Neural cell (in vitro differentiated cells): Measurements from ENCODE around the gene CNKSR1. TPM values are rescaled to one million over a fixed set of nuclear protein-coding genes. Genes with fewer than 3 reads are reported as not detected.

Experiments used
- H2AFZ ChIP-seq: fragments of 200-600, 300-800 bp; sonication (generic), shearing (Covaris generic); 2 replicates; pipeline ENCODE4 v1.6.0; 2014; ENCODE audit warnings: low read depth, mild to moderate bottlenecking, antibody characterized with exemption, low read length, moderate library complexity
- H3F3A ChIP-seq: fragments of 200-600 bp; shearing (Covaris generic); 2 replicates; pipeline ENCODE4 v1.6.1; 2016; ENCODE audit warnings: mild to moderate bottlenecking, moderate library complexity, mixed read lengths, antibody characterized with exemption, low read length; ENCODE audit not compliant: insufficient read depth, poor library complexity, severe bottlenecking
- H3K27ac ChIP-seq: fragments of 200-600, 300-800 bp; sonication (generic), shearing (Covaris generic); 2 replicates; pipeline ENCODE4 v1.5.1; 2014; ENCODE audit warnings: mild to moderate bottlenecking, low read length, moderate library complexity
- H3K27me3 ChIP-seq: fragments of 300-800, 200-600 bp; sonication (generic), shearing (Covaris generic); 2 replicates; pipeline ENCODE4 v1.6.0; 2014; ENCODE audit warnings: mild to moderate bottlenecking, low read depth, low read length, moderate library complexity; ENCODE audit not compliant: insufficient read depth
- H3K36me3 ChIP-seq: fragments of 300-800, 200-600 bp; sonication (generic), shearing (Covaris generic); 2 replicates; pipeline ENCODE4 v1.5.1; 2014; ENCODE audit warnings: mild to moderate bottlenecking, antibody characterized with exemption, low read length, moderate library complexity; ENCODE audit not compliant: insufficient read depth
- H3K4me2 ChIP-seq: fragments of 300-800, 200-600 bp; sonication (generic), shearing (Covaris generic); 2 replicates; pipeline ENCODE4 v1.6.0; 2014; ENCODE audit warnings: mild to moderate bottlenecking, low read length
- H3K4me3 ChIP-seq: fragments of 300-800, 200-600 bp; sonication (generic), shearing (Covaris generic); 2 replicates; pipeline ENCODE4 v1.5.1; 2014; ENCODE audit warnings: mild to moderate bottlenecking, low read length, moderate library complexity
- H3K79me2 ChIP-seq: fragments of 200-600 bp; shearing (Covaris generic); replicated peaks from 2 replicates; pipeline ENCODE4 v1.6.0; 2014; ENCODE audit warnings: mild to moderate bottlenecking, low read length, moderate library complexity; ENCODE audit not compliant: insufficient read depth
- H3K9ac ChIP-seq: fragments of 300-800, 200-600 bp; sonication (generic), shearing (Covaris generic); 2 replicates; pipeline ENCODE4 v1.6.1; 2016; ENCODE audit warnings: mild to moderate bottlenecking, low read length, mixed read lengths
- H3K9me2 ChIP-seq: fragments of 200-600 bp; shearing (Covaris generic); 2 replicates; pipeline ENCODE4 v1.6.1; 2016; ENCODE audit warnings: mild to moderate bottlenecking, low read length, mixed read lengths; ENCODE audit not compliant: insufficient read depth
- H3K9me3 ChIP-seq: fragments of 200-600, 300-800 bp; sonication (generic), shearing (Covaris generic); 2 replicates; pipeline ENCODE4 v1.6.1; 2016; ENCODE audit warnings: mild to moderate bottlenecking, mixed run types, low read length, moderate library complexity, mixed read lengths
- H4K20me1 ChIP-seq: fragments of 200-600 bp; shearing (Covaris generic); 2 replicates; pipeline ENCODE4 v1.6.1; 2016; ENCODE audit warnings: mild to moderate bottlenecking, mixed run types; ENCODE audit not compliant: insufficient read depth
- CTCF ChIP-seq: fragments of 450-650 bp; IDR thresholded peaks from 2 replicates; pipeline ENCODE4 v1.5.1; 2014; ENCODE audit warnings: antibody characterized with exemption, mild to moderate bottlenecking, moderate library complexity; ENCODE audit not compliant: poor library complexity, severe bottlenecking
- EP300 ChIP-seq: fragments of 450-650 bp; conservative IDR thresholded peaks from 2 replicates; pipeline ENCODE4 v1.6.1; 2014; ENCODE audit warnings: antibody characterized with exemption, mild to moderate bottlenecking, moderate library complexity; ENCODE audit not compliant: poor library complexity, severe bottlenecking
- EZH2 ChIP-seq: fragments of 200-600, 300-800 bp; shearing (Covaris generic), sonication (generic); IDR thresholded peaks from 2 replicates; pipeline ENCODE4 v1.6.1; 2014; ENCODE audit warnings: antibody characterized with exemption, low read length, borderline replicate concordance, mild to moderate bottlenecking; ENCODE audit not compliant: insufficient read depth, poor library complexity, severe bottlenecking
- MXI1 ChIP-seq: fragments of 450-650 bp; conservative IDR thresholded peaks from 2 replicates; pipeline ENCODE4 v1.6.1; 2014; ENCODE audit warnings: antibody characterized with exemption, mild to moderate bottlenecking; ENCODE audit not compliant: poor library complexity, severe bottlenecking
- POLR2AphosphoS5 ChIP-seq: IDR thresholded peaks from 2 replicates; pipeline ENCODE4 v1.6.1; 2012
- RAD21 ChIP-seq: fragments of 450-650 bp; conservative IDR thresholded peaks from 2 replicates; pipeline ENCODE4 v1.6.1; 2014; ENCODE audit warnings: antibody characterized with exemption, mild to moderate bottlenecking, moderate library complexity
- REST ChIP-seq: IDR thresholded peaks from 2 replicates; pipeline ENCODE4 v1.6.1; 2012; ENCODE audit warnings: borderline replicate concordance
- SMC3 ChIP-seq: fragments of 450-650 bp; conservative IDR thresholded peaks from 2 replicates; pipeline ENCODE4 v1.6.1; 2014; ENCODE audit warnings: antibody characterized with exemption, mild to moderate bottlenecking, moderate library complexity; ENCODE audit not compliant: poor library complexity
- TAF1 ChIP-seq: IDR thresholded peaks from 2 replicates; pipeline ENCODE4 v1.6.1; 2012; ENCODE audit warnings: low read depth
- polyA plus RNA-seq: library from polyadenylated mRNA; depleted of rRNA; stranded (reverse); fragments of >200 nt; gene quantifications from 2 replicates; pipeline ENCODE4 v1.2.3, GENCODE V29; 2014

Gene CNKSR1
- polyA plus RNA-seq, 1 donor from 2014 or later: 7.8 TPM

GRCh38 chr1:26212726-26213125, 35.4 kb downstream of the CNKSR1 start:
- TF ChIP-seq MXI1 (no peak), RAD21 (no peak), EZH2 (no peak), SMC3 (no peak)
- Histone ChIP-seq H3K9me3 (no peaks in the 10 kb centered on the region), H3K27ac (no peak overlapping the region), H3K4me2 (no peak overlapping the region), H3K27me3 (no peaks in the 10 kb centered on the region), H3F3A (no peaks in the 10 kb centered on the region), H3K4me3 (no peak overlapping the region), H2AFZ (no peak overlapping the region), H3K36me3 (no peaks in the 10 kb centered on the region), H4K20me1 (no peaks in the 10 kb centered on the region), H3K79me2 (no peaks in the 10 kb centered on the region), H3K9me2 (no peaks in the 10 kb centered on the region), H3K9ac (no peak overlapping the region)

DNA sequence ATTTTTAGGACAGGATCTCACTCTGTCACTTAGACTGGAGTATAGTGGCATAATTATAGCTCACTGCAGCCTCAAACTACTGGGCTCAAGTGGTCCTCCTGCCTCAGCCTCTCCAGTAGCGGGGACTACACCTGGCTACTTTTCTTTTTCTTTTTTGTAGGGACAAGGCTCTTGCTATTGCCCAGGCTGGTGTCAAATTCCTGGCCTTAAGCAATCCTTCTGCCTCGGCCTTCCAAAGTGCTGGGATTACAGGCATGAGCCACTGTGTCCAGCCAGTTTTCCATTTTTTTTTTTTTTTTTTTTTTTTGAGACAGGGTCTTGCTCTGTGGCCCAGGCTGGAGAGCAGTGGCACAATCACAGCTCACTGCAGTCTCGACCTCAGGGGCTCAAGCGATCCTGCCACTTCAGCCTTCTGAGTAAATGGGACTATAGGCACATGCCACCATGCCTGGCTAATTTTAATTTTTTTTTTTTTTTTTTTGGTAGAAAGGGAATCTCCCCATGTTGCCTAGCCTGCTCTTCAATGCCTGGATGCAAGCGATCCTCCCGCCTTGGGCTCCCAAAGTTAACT, 36.1 kb downstream of the CNKSR1 start:
- Histone ChIP-seq H3K9me3 (no peaks in the 10 kb centered on the region), H2AFZ (no peak overlapping the region), H3K4me2 (no peak overlapping the region), H3F3A (no peaks in the 10 kb centered on the region), H3K27ac (no peak overlapping the region), H4K20me1 (no peaks in the 10 kb centered on the region), H3K4me3 (no peak overlapping the region), H3K27me3 (no peaks in the 10 kb centered on the region), H3K9ac (no peak overlapping the region), H3K79me2 (no peaks in the 10 kb centered on the region), H3K36me3 (no peaks in the 10 kb centered on the region), H3K9me2 (no peaks in the 10 kb centered on the region)
- TF ChIP-seq RAD21: no peak
- TF ChIP-seq POLR2AphosphoS5: no peak
- no peak for TF ChIP-seq MXI1

GRCh38 chr1:26215246-26215645, 38.0 kb downstream of the CNKSR1 start:
- Histone ChIP-seq H3K79me2 (no peaks in the 10 kb centered on the region), H3F3A (no peaks in the 10 kb centered on the region), H3K27me3 (no peaks in the 10 kb centered on the region), H4K20me1 (no peaks in the 10 kb centered on the region), H3K4me3 (no peak overlapping the region), H3K27ac (no peak overlapping the region), H3K4me2 (no peak overlapping the region), H3K9me3 (no peaks in the 10 kb centered on the region), H3K36me3 (no peaks in the 10 kb centered on the region), H2AFZ (no peak overlapping the region), H3K9ac (no peak overlapping the region), H3K9me2 (no peaks in the 10 kb centered on the region)
- TF ChIP-seq EZH2 (no peak), POLR2AphosphoS5 (no peak), TAF1 (no peak), SMC3 (no peak), MXI1 (no peak), RAD21 (no peak), CTCF (no peak)

DNA sequence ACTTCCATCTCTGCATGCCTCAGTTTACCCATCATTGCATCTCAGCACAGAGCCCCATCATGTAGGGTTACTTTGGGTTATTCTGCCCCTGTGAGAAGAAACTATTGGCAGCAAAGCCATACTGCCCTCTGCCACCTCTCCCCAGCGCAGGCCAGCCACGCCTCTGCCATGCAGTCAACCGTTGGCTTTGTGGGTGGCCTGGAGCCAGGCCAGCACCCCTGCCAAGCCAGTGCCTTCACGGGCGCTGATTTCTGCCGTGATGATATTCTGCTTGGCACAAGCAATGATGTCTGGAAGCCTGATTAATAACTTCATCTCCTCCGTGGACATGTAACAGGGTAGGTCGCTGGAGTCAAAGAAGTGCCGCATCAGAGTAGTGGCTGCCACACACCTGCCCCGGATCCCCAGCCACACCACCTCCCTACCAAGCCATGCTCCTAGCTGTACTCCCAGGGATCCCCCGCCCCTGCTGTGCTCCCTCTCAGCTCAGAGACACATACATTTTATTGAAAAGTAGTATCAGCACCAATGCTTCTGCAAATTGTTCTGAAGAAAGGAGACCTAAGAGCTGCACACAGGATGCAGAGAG, 41.7 kb downstream of the CNKSR1 start:
- H3F3A ChIP-seq: no peaks in the 10 kb centered on the region
- H3K4me2 ChIP-seq: no peak overlapping the region
- no peaks in the 10 kb centered on the region for H3K79me2 ChIP-seq

More for the DNA sequence above, 41.7 kb downstream of the CNKSR1 start:
- H3K9ac ChIP-seq: no peak overlapping the region
- no peak overlapping the region for H2AFZ ChIP-seq
- H3K9me2 ChIP-seq: no peaks in the 10 kb centered on the region
- no peak overlapping the region for H3K4me3 ChIP-seq
- no peak overlapping the region for H3K27ac ChIP-seq
- no peak for TF ChIP-seq EZH2
- no peak for TF ChIP-seq RAD21
- no peak for TF ChIP-seq REST
- TF ChIP-seq EP300: no peak
- TF ChIP-seq SMC3: no peak
- no peak for TF ChIP-seq POLR2AphosphoS5
- no peak for TF ChIP-seq TAF1
- TF ChIP-seq CTCF: no peak
- no peak for TF ChIP-seq MXI1
- no peaks in the 10 kb centered on the region for H3K36me3 ChIP-seq
- no peaks in the 10 kb centered on the region for H3K27me3 ChIP-seq
- H3K9me3 ChIP-seq: no peaks in the 10 kb centered on the region
- no peaks in the 10 kb centered on the region for H4K20me1 ChIP-seq
